ENCODE measurements around the gene CDCA8. TPM values are rescaled to one million over a fixed set of nuclear protein-coding genes. Genes with fewer than 3 reads are reported as not detected.

CDCA8 gene
- total and polyA plus RNA-seq, 8 donors: 3.4 to 32.6 (median 14.4) TPM

- Histone ChIP-seq H3K27ac (no peak overlapping the region), H3K9me3 (no peaks in the 10 kb centered on the region), H3K4me1 (no peaks in the 10 kb centered on the region), H3K36me3 (no peaks in the 10 kb centered on the region), H3K27me3 (peaks cover 19 to 97% of the 10 kb centered on the region in 2 donors), H3K4me3 (no peak overlapping the region)
- ATAC-seq (no peak), DNase-seq (no peak)
- TF ChIP-seq CTCF (IDR thresholded peaks at IDR 0.05): no peak
- intact Hi-C loops (cut with DNase I): no loop called here
These were observed 63.7 kb downstream of the CDCA8 start for GRCh38 chr1:37755951-37756560.

Other genes with a start within 250 kb of the CDCA8 start
- 10 to 100 TPM; 10.2 to 28.0 TPM for gene ZC3H12A, start 217.9 kb upstream of the CDCA8 start, total RNA-seq
- gene ZC3H12A, start 217.9 kb upstream of the CDCA8 start, polyA plus RNA-seq (ENCODE audit: insufficient read length in 6 of 6): 1 to 10 TPM; 1.1 to 3.2 (median 1.9) TPM
- gene MEAF6, start 177.8 kb upstream of the CDCA8 start, total RNA-seq: 10 to 100 TPM; 47.7 to 56.0 TPM
- 10 to 100 TPM; 84.2 to 94.7 (median 87.9) TPM for gene MEAF6, start 177.8 kb upstream of the CDCA8 start, polyA plus RNA-seq (ENCODE audit: insufficient read length in 6 of 6)
- gene SNIP1, start 138.2 kb upstream of the CDCA8 start, total RNA-seq: 10 to 100 TPM; 12.3 to 12.6 TPM
- gene SNIP1, start 138.2 kb upstream of the CDCA8 start, polyA plus RNA-seq (ENCODE audit: insufficient read length in 6 of 6): 10 to 100 TPM; 12.3 to 17.3 (median 14.3) TPM
- 10 to 100 TPM; 17.9 to 24.1 TPM for gene DNALI1, start 135.6 kb upstream of the CDCA8 start, total RNA-seq
- gene DNALI1, start 135.6 kb upstream of the CDCA8 start, polyA plus RNA-seq (ENCODE audit: insufficient read length in 6 of 6): 10 to 100 TPM; 44.3 to 60.5 (median 51.6) TPM
- 10 to 100 TPM; 32.2 to 41.8 TPM for gene GNL2, start 96.6 kb upstream of the CDCA8 start, total RNA-seq
- gene GNL2, start 96.6 kb upstream of the CDCA8 start, polyA plus RNA-seq (ENCODE audit: insufficient read length in 6 of 6): 10 to 100 TPM; 56.6 to 70.8 (median 65.3) TPM
- 1 to 10 TPM in 1 of 2 donors, under 1 TPM in 1; 0.52 to 1.2 TPM for gene RSPO1, start 57.6 kb upstream of the CDCA8 start, total RNA-seq
- 1 to 10 TPM in 5 of 6 donors, under 1 TPM in 1; 0.93 to 2.2 (median 1.6) TPM for gene RSPO1, start 57.6 kb upstream of the CDCA8 start, polyA plus RNA-seq (ENCODE audit: insufficient read length in 6 of 6)
- gene EPHA10, start 72.6 kb downstream of the CDCA8 start, total RNA-seq: 1 to 10 TPM; 2.3 to 3.2 TPM
- under 1 TPM; 0.13 to 0.25 (median 0.18) TPM for gene EPHA10, start 72.6 kb downstream of the CDCA8 start, polyA plus RNA-seq (ENCODE audit: insufficient read length in 6 of 6)
- 10 to 100 TPM in 1 of 2 donors, 1 to 10 TPM in 1; 8.6 to 11.2 TPM for gene MANEAL, start 101.3 kb downstream of the CDCA8 start, total RNA-seq
- 1 to 10 TPM; 4.3 to 5.8 (median 5.2) TPM for gene MANEAL, start 101.3 kb downstream of the CDCA8 start, polyA plus RNA-seq (ENCODE audit: insufficient read length in 6 of 6)
- gene C1orf122, start 115.3 kb downstream of the CDCA8 start, total RNA-seq: 10 to 100 TPM; 43.0 to 54.3 TPM
- gene C1orf122, start 115.3 kb downstream of the CDCA8 start, polyA plus RNA-seq (ENCODE audit: insufficient read length in 6 of 6): 10 to 100 TPM; 18.6 to 38.1 (median 26.0) TPM
- gene YRDC, start 115.7 kb downstream of the CDCA8 start, total RNA-seq: 10 to 100 TPM; 13.1 to 16.9 TPM
- gene YRDC, start 115.7 kb downstream of the CDCA8 start, polyA plus RNA-seq (ENCODE audit: insufficient read length in 6 of 6): 10 to 100 TPM in 5 of 6 donors, 1 to 10 TPM in 1; 9.8 to 14.7 (median 11.9) TPM
- 10 to 100 TPM; 16.8 to 37.4 TPM for gene MTF1, start 167.1 kb downstream of the CDCA8 start, total RNA-seq
- gene MTF1, start 167.1 kb downstream of the CDCA8 start, polyA plus RNA-seq (ENCODE audit: insufficient read length in 6 of 6): 1 to 10 TPM; 7.5 to 9.6 (median 8.9) TPM

All from left lung (tissue), 10 donors.